Muscle of leg (tissue), 11 donors: Measurements from ENCODE around the gene LILRA1. TPM values are rescaled to one million over a fixed set of nuclear protein-coding genes. Genes with fewer than 3 reads are reported as not detected.
"Not testable (repeated sequence)": the region's sequence is repeated elsewhere in the genome, so short reads cannot be mapped to it uniquely, and the experiment has no call there.

Source experiments
- DNase-seq: peaks from one replicate; pipeline ENCODE4 v3.0.0; 2013
- H3K27ac ChIP-seq: one replicate; pipeline ENCODE4 v1.5.1; 2013; ENCODE audit warnings: mild to moderate bottlenecking, low read length, control low read depth
- H3K27me3 ChIP-seq: one replicate; pipeline ENCODE4 v1.6.1; 2013; ENCODE audit warnings: low read length; ENCODE audit not compliant: control insufficient read depth, insufficient read depth
- H3K36me3 ChIP-seq: one replicate; pipeline ENCODE4 v1.6.1; 2013; ENCODE audit warnings: low read length; ENCODE audit not compliant: control insufficient read depth, insufficient read depth
- H3K4me1 ChIP-seq: one replicate; pipeline ENCODE4 v1.6.1; 2013; ENCODE audit warnings: low read length; ENCODE audit not compliant: control insufficient read depth, insufficient read depth
- H3K4me3 ChIP-seq: one replicate; pipeline ENCODE4 v1.5.1; 2013; ENCODE audit warnings: low read length, control low read depth
- H3K9me3 ChIP-seq: replicated peaks from 2 replicates; pipeline ENCODE4 v1.6.1; 2013; ENCODE audit warnings: low read depth, low read length; ENCODE audit not compliant: control insufficient read depth
- WGBS: methylation state at CpG from one replicate; pipeline ENCODE4 v1.1.5; 2013; ENCODE audit warnings: missing lambda C conversion rate; ENCODE audit not compliant: insufficient coverage; 5-methylcytosine and 5-hydroxymethylcytosine counted together
- polyA plus RNA-seq, 8 donors: library from polyadenylated mRNA; unstranded; fragments of 120-200 nt; gene quantifications; one replicate each; pipeline versions ENCODE4 v1.2.1 to v1.2.3, GENCODE V29; 2013; ENCODE audit warnings: inconsistent platforms in 1 of 8, low replicate concordance in 1 of 8; ENCODE audit not compliant: insufficient read length in 8 of 8, insufficient read depth in 1 of 8
- total RNA-seq: library from RNA; stranded (reverse); fragments of 120-200 nt; gene quantifications from one replicate; pipeline ENCODE4 v1.2.4, GENCODE V29; 2013

The LILRA1 gene
- total and polyA plus RNA-seq, 9 donors: 0.30 to 0.73 (median 0.41) TPM

DNA sequence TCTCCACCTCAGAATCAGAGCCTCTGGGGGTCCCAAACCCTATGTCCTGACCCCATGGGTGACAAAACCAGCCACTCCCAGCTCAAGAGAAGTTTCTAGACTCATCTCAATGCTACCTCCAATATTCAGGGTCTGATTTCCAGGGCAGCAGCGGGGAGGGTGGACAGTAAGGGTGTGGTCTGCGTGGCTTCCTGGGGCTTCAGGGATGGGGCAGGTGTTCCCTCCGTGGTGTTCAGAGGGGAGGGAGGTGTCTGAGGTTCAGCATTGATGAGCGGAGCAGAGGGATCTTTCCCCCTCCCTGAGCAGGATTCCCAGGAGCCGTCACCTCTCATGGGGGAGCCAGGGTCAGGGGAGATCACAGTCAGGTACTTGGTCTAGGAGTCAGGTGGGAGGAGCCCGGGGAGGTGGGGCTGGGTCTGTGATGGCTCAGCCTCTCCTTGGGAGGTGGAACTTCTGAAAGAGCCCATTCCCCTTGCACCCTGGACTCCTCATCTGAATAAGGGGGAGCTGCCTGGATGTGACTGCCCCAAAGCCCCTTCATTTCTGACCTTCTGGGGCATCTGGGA is 16.9 kb upstream of the LILRA1 start:
- DNase-seq: no peak
- no peaks in the 10 kb centered on the region for H3K4me1 ChIP-seq
- no peak overlapping the region for H3K4me3 ChIP-seq
- no peak overlapping the region for H3K27ac ChIP-seq
- no peaks in the 10 kb centered on the region for H3K27me3 ChIP-seq
- no peaks in the 10 kb centered on the region for H3K36me3 ChIP-seq
- 60% methylated on average over 1 of the region's 6 CpGs for WGBS
- H3K9me3 ChIP-seq: peaks cover 11% of the 10 kb centered on the region

DNA sequence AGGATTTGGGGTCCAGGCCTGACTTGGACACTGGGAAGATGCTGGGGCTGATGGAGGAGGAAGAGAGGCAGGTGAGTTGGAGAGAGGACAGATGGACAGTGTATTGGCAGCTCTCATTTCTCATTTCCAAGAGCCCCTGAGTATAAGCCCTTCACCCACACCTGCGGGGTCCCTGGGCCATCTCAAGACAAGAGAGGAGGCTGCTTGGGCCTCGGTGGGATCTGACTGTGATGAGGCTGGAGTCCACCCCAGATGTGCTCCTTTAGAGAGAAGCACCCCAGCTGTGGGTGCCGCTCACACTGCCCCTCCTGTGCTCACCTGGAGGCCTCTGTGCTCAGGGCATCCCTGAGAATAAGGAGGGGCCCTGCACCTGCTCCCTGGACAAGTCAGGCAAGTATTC is 16.1 kb upstream of the LILRA1 start:
- WGBS: 82% methylated on average over 3 of the region's 3 CpGs
- Histone ChIP-seq H3K4me3 (no peak overlapping the region), H3K4me1 (no peaks in the 10 kb centered on the region), H3K27ac (no peak overlapping the region), H3K27me3 (no peaks in the 10 kb centered on the region), H3K9me3 (peaks cover 11% of the 10 kb centered on the region), H3K36me3 (no peaks in the 10 kb centered on the region)
- no peak for DNase-seq

DNA sequence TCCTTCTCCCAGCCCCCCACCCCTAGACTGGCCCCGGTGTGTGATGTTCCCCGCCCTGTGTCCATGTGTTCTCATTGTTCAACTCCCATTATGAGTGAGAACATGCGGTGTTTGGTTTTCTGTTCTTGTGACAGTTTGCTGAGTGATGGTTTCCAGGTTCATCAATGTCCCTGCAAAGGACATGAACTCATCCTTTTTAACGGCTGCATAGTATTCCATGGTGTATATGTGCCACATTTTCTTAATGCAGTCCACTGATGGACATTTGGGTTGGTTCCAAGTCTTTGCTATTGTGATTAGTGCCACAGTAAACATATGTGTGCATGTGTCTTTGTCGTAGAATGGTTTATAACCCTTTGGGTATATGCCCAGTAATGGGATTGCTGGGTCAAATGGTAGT is 15.2 kb upstream of the LILRA1 start:
- not testable (repeated sequence) for H3K27me3 ChIP-seq, H3K36me3 ChIP-seq, H3K27ac ChIP-seq, H3K4me3 ChIP-seq, DNase-seq, H3K4me1 ChIP-seq, H3K9me3 ChIP-seq
- WGBS: 100% methylated on average over 2 of the region's 5 CpGs

DNA sequence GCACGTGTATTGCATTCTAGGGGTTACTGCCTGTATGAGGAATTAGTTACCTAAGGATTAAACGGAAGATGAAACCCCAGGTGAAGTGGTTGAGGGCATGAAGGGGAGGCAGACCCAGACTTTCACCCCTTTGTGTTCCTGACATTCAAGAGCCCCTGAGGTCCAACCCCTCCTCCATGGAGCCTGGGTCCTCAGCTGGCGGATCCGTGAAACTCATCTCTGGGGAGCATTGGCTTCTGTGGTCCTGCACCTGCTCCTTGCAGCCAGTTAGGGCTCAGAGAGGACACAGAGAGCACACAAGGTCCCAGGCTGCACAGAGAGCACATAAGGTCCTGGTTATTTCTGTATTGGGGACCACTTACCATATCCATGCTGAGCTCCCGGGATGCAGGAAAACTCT is 7.0 kb upstream of the LILRA1 start:
- WGBS: 78% methylated on average over 3 of the region's 5 CpGs
- Histone ChIP-seq H3K4me1 (no peaks in the 10 kb centered on the region), H3K9me3 (peaks cover 16% of the 10 kb centered on the region), H3K36me3 (no peaks in the 10 kb centered on the region), H3K27ac (no peak overlapping the region), H3K4me3 (no peak overlapping the region), H3K27me3 (no peaks in the 10 kb centered on the region)
- DNase-seq: no peak

DNA sequence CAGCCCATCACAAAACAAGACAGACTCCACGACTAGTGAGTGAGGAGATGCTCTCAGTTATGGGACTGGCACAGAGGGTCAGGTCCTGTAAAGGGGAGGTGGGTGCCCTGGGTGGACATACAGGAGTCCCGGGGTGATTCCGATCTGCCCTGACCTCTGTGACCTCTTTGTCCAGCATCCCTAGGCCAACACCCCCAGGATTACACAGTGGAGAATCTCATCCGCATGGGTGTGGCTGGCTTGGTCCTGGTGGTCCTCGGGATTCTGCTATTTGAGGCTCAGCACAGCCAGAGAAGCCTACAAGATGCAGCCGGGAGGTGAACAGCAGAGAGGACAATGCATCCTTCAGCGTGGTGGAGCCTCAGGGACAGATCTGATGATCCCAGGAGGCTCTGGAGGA is 6.4 kb upstream of the LILRA1 start:
- DNase-seq: no peak
- no peak overlapping the region for H3K27ac ChIP-seq
- H3K9me3 ChIP-seq: peaks cover 22% of the 10 kb centered on the region
- no peaks in the 10 kb centered on the region for H3K27me3 ChIP-seq
- no peaks in the 10 kb centered on the region for H3K4me1 ChIP-seq
- H3K36me3 ChIP-seq: no peaks in the 10 kb centered on the region
- 65% methylated on average over 3 of the region's 7 CpGs for WGBS
- no peak overlapping the region for H3K4me3 ChIP-seq

DNA sequence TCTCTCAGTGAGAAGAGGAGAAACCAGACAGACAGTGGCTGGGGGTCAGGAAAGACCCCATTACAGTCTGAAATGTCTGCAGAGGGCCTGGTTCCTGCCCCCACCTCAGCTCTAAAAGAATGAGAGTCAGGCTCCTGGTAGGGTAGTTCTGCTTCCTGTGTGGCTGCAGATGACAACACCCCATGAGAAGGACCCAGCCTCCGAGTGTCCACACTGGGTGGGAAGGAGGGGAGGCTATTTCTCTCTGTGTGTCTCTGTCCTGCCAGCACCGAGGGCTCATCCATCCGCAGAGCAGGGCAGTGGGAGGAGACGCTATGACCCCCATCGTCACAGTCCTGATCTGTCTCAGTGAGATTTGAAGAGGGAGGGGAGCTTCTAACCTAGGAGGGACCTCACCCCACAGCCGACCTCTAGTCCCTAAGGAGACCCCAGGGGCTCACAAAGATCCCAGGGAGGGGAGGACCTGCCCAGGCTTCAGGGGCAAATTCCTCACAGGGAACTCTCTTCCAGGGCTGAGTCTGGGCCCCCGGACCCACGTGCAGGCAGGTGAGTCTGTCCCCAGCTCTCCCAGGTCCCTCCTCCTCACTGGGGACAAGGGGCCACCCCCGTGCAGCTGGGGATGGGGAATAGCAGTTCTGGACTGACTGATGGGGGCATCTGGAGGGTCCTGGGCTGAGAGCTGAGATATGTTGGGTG is 647 bp downstream of the LILRA1 start:
- H3K9me3 ChIP-seq: peaks cover 19% of the 10 kb centered on the region
- not testable (repeated sequence) for H3K27ac ChIP-seq, DNase-seq, H3K4me3 ChIP-seq, H3K27me3 ChIP-seq, H3K4me1 ChIP-seq, H3K36me3 ChIP-seq
- WGBS: no CpG with 5 or more reads among the region's 9 CpGs

DNA sequence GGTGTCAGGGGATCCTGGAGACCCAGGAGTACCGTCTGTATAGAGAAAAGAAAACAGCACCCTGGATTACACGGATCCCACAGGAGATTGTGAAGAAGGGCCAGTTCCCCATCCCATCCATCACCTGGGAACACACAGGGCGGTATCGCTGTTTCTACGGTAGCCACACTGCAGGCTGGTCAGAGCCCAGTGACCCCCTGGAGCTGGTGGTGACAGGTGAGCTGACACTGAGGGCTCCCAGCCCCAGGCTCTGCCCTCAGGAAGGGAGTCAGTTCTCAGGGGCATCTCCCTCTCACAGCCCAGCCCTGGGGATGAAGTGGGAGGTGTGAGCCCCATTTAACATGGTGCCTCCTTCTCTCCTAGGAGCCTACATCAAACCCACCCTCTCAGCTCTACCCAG is 1.3 kb downstream of the LILRA1 start:
- H3K4me3 ChIP-seq: no peak overlapping the region
- no peaks in the 10 kb centered on the region for H3K4me1 ChIP-seq
- H3K9me3 ChIP-seq: peaks cover 19% of the 10 kb centered on the region
- no peak for DNase-seq
- H3K27ac ChIP-seq: no peak overlapping the region
- H3K27me3 ChIP-seq: no peaks in the 10 kb centered on the region
- WGBS: 80% methylated on average over 1 of the region's 5 CpGs
- H3K36me3 ChIP-seq: no peaks in the 10 kb centered on the region

DNA sequence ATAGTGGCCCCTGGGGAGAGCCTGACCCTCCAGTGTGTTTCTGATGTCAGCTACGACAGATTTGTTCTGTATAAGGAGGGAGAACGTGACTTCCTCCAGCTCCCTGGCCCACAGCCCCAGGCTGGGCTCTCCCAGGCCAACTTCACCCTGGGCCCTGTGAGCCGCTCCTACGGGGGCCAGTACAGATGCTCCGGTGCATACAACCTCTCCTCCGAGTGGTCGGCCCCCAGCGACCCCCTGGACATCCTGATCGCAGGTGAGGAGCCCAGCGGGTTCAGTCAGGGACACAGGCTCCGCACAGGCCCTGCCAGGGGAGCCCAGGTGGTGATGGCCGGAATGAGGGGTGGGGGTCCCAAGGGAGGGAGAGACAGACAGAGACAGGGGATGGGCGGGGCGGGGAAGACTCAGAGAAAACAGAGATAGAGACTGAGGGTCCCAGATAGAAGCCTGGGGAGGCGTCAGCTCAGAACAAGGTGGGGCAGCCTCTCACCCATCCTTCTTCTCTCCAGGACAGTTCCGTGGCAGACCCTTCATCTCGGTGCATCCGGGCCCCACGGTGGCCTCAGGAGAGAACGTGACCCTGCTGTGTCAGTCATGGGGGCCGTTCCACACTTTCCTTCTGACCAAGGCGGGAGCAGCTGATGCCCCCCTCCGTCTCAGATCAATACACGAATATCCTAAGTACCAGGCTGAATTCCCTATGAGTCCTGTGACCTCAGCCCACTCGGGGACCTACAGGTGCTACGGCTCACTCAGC is 2.4 kb downstream of the LILRA1 start:
- 87% methylated on average over 21 of the region's 26 CpGs for WGBS
- H3K27ac ChIP-seq, H3K4me3 ChIP-seq, H3K27me3 ChIP-seq, H3K36me3 ChIP-seq, H3K4me1 ChIP-seq, DNase-seq: not testable (repeated sequence)
- peaks cover 15% of the 10 kb centered on the region for H3K9me3 ChIP-seq

DNA sequence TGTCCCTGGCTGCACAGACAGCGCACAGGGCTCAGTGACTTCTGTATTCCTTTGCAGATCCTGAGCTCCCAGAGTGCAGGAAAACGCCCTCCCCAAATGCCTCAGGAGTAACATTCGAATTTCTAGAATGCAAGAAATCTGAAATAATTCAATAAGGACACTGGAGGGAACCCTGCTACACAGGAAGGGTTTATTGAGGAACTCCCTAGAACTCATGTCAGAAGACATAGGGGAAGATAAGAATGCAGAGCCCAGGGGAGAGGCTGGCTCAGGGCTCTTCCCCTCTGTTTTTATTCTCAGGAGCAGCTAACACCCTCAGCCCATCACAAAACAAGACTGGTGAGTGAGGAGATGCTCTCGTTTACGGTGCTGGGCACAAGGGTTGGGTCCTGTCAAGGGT is 6.8 kb downstream of the LILRA1 start:
- Histone ChIP-seq H3K27me3 (no peaks in the 10 kb centered on the region), H3K9me3 (no peaks in the 10 kb centered on the region), H3K36me3 (no peaks in the 10 kb centered on the region), H3K4me3 (no peak overlapping the region), H3K27ac (no peak overlapping the region), H3K4me1 (no peaks in the 10 kb centered on the region)
- peak; percentile 4 for DNase-seq
- 80% methylated on average over 1 of the region's 5 CpGs for WGBS

DNA sequence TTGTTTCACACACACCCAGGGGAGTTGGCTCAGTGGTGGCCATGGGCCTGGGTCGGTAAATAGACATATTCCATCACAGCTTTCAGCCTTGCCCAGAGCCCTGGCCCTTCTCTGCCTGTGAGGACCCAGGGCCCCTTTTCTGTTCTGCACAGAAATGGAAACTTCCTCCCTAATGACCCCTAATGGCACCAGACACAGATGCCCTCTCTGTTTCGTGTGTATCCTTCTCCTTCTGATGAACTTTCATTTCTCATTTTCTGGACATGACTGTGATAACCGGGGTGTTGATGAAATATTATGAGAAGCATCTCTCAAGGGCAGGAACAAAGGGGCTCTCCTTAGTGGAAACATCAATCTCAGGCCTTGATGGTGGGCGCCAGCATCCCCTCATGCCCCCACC is 12.8 kb downstream of the LILRA1 start:
- peak; percentile 29 for DNase-seq
- H3K4me1 ChIP-seq: no peaks in the 10 kb centered on the region
- H3K27ac ChIP-seq: no peak overlapping the region
- H3K4me3 ChIP-seq: no peak overlapping the region
- H3K36me3 ChIP-seq: no peaks in the 10 kb centered on the region
- no peaks in the 10 kb centered on the region for H3K27me3 ChIP-seq
- H3K9me3 ChIP-seq: peaks cover 18% of the 10 kb centered on the region
- 50% methylated on average over 1 of the region's 4 CpGs for WGBS
